PFSK-1 (cell line): ENCODE measurements around the gene NALCN.

Experiments used
- FOXP2 ChIP-seq: optimal IDR thresholded peaks from 2 replicates; pipeline ENCODE3; 2011; ENCODE audit warnings: borderline replicate concordance, control low read depth, inconsistent platforms; ENCODE audit not compliant: insufficient read depth; ENCODE audit errors: extremely low read length, extremely low read depth
- POLR2AphosphoS5 ChIP-seq: IDR thresholded peaks from 2 replicates; pipeline ENCODE4 v1.6.1; 2012; ENCODE audit warnings: low read depth, mild to moderate bottlenecking, control low read depth, low read length, moderate library complexity

GRCh38 chr13:101447852-101448251, 31.5 kb upstream of the NALCN start:
- no peak for TF ChIP-seq FOXP2
- no peak for TF ChIP-seq POLR2AphosphoS5
